Gastrocnemius medialis (tissue), 4 donors: ENCODE measurements around the gene PRDM16.

ENCODE experiments used
- POLR2A ChIP-seq, 2 donors: fragments of 450-650 bp; IDR thresholded peaks; one replicate each; pipeline ENCODE4 v1.6.1; 2017; ENCODE audit warnings: antibody characterized with exemption in 2 of 2, mild to moderate bottlenecking in 2 of 2, moderate library complexity in 2 of 2
- TF ChIP-seq, protein P1 (sequence below), 5 experiments: fragments of 450-650 bp in 3 of 5; fragments of 200-600 bp in 2 of 5; sonication (generic) in 2 of 5; IDR thresholded peaks in 4 of 5; conservative IDR thresholded peaks in 1 of 5; 1 replicate in 4 of 5; 2 replicates in 1 of 5; pipeline ENCODE4 v1.5.1; 2016 to 2019; ENCODE audit warnings: antibody characterized with exemption in 5 of 5, mild to moderate bottlenecking in 3 of 5, moderate library complexity in 3 of 5

DNA sequence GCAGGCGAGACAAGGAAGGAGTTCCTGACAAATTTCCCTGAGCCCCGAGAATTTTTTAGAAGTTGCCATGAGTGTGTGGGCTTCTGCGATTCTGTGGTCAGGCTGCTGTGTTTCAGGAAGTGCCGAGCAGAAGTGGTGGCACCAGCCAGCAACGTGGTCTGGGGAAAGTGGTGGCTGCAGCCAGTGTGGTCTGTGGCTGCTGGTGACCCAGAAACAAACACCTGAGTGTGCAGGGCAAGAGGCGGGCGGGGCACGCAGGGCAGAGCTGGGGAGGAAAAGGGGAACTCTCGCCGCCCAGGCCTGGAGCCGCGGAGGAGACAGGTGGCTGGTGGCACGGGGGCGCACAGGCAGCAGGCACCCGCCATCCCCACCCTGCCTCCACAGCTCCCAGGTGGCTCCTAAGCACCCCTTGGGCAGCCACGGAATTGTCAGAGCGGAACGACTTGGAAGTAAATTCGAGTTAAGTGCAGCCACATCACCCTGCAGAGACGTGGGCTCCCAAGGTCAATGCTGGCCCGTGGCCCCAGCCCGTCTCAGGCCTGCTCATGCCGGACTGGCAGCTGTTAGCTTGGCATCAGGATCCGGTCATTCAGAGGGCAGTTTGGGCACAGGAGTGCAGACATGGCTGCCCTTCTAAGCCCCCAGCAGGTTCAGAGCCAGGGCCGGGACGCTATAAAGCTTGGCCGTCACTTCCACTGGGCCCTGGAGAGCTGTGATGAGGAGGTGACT, 25.1 kb downstream of the PRDM16 start:
- TF ChIP-seq POLR2A (IDR thresholded peaks at IDR 0.05): no peak
- TF ChIP-seq, protein P1, sequence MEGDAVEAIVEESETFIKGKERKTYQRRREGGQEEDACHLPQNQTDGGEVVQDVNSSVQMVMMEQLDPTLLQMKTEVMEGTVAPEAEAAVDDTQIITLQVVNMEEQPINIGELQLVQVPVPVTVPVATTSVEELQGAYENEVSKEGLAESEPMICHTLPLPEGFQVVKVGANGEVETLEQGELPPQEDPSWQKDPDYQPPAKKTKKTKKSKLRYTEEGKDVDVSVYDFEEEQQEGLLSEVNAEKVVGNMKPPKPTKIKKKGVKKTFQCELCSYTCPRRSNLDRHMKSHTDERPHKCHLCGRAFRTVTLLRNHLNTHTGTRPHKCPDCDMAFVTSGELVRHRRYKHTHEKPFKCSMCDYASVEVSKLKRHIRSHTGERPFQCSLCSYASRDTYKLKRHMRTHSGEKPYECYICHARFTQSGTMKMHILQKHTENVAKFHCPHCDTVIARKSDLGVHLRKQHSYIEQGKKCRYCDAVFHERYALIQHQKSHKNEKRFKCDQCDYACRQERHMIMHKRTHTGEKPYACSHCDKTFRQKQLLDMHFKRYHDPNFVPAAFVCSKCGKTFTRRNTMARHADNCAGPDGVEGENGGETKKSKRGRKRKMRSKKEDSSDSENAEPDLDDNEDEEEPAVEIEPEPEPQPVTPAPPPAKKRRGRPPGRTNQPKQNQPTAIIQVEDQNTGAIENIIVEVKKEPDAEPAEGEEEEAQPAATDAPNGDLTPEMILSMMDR (IDR thresholded peaks at IDR 0.05 in 4 of 5, conservative IDR thresholded peaks at IDR 0.05 in 1 of 5): no peak
